Tibial nerve (tissue), 4 donors: Measurements from ENCODE around the gene ERBB2.

Experiments used
- CTCF ChIP-seq, 5 experiments: fragments of 200-600 bp in 3 of 5; fragments of 450-650 bp in 2 of 5; sonication (generic) in 3 of 5; IDR thresholded peaks; one replicate each; pipeline ENCODE4 v1.5.1; 2016 to 2019; ENCODE audit warnings: antibody characterized with exemption in 5 of 5, mild to moderate bottlenecking in 3 of 5, moderate library complexity in 2 of 5
- EP300 ChIP-seq, 2 donors: sonication (generic); formaldehyde crosslinking; IDR thresholded peaks; one replicate each; pipeline ENCODE4 v1.6.1; 2017; ENCODE audit warnings: antibody characterized with exemption in 2 of 2, mild to moderate bottlenecking in 1 of 2
- POLR2A ChIP-seq, 2 donors: fragments of 450-650 bp; IDR thresholded peaks; one replicate each; pipeline ENCODE4 v1.6.1; 2017; ENCODE audit warnings: antibody characterized with exemption in 2 of 2, mild to moderate bottlenecking in 2 of 2, moderate library complexity in 2 of 2

GRCh38 chr17:39716879-39717536 is 17.1 kb downstream of the ERBB2 start:
- TF ChIP-seq CTCF (IDR thresholded peaks at IDR 0.05) (no peak), EP300 (IDR thresholded peaks at IDR 0.05) (no peak), POLR2A (IDR thresholded peaks at IDR 0.05) (no peak)
